ENCODE measurements around the gene DONSON.

The DONSON gene

GRCh38 chr21:33611006-33611744, 22.7 kb upstream of the DONSON start:
- H3K36me3 ChIP-seq (ENCODE audit: control insufficient read depth in 2 of 2, insufficient read depth in 1 of 2, low read length in 2 of 2) = peaks cover 43 to 68% of the 10 kb centered on the region in 2 experiments
- no peak overlapping the region for H3K27ac ChIP-seq (ENCODE audit: extremely low read depth, low read depth, low read length)
- ChIA-PET POLR2A (interaction anchor here (1.2 kb wide), 1 partner anchor 10 kb away, joined by 3 read pairs; no protein-coding TSS in a partner anchor), CTCF (interaction anchor here (0.6 to 1.2 kb wide), 4 partner anchors 10 to 1459 kb away, joined by 3 to 5 read pairs (median 4); no protein-coding TSS in a partner anchor)
- H3K4me3 ChIP-seq (ENCODE audit: low read depth, low read length) = no peak overlapping the region
- TF ChIP-seq ZNF621 (tag by site-specific recombination; IDR thresholded peaks at IDR 0.05) (no peak), KLF7 (tag by site-specific recombination; IDR thresholded peaks at IDR 0.05; ENCODE audit: borderline replicate concordance) (no peak), ZNF701 (tag by site-specific recombination; IDR thresholded peaks at IDR 0.05) (no peak), ZNF155 (tag by site-specific recombination; IDR thresholded peaks at IDR 0.05) (no peak), ZNF266 (tag by site-specific recombination; IDR thresholded peaks at IDR 0.05; ENCODE audit: low read depth) (no peak), ZNF132 (tag by site-specific recombination; IDR thresholded peaks at IDR 0.05; ENCODE audit: borderline replicate concordance) (no peak), ZNF37A (tag by site-specific recombination; IDR thresholded peaks at IDR 0.05) (no peak), ZNF311 (tag by site-specific recombination; IDR thresholded peaks at IDR 0.05; ENCODE audit: borderline replicate concordance) (no peak), ZSCAN30 (tag by site-specific recombination; IDR thresholded peaks at IDR 0.05) (no peak), ZNF184 (tag by site-specific recombination; IDR thresholded peaks at IDR 0.05) (no peak), ZBTB21 (tag by site-specific recombination; IDR thresholded peaks at IDR 0.05) (no peak)
- no peaks in the 10 kb centered on the region for H3K9me3 ChIP-seq (ENCODE audit: control insufficient read depth, insufficient read depth, low read depth, low read length)
- H3K4me1 ChIP-seq (ENCODE audit: control insufficient read depth, insufficient read depth, low read length) = no peaks in the 10 kb centered on the region

GRCh38 chr21:33608559-33608958, 20.1 kb upstream of the DONSON start:
- TF ChIP-seq ZNF140 (tag by site-specific recombination; IDR thresholded peaks at IDR 0.05) (no peak), ZNF133 (tag by site-specific recombination; IDR thresholded peaks at IDR 0.05) (no peak), ZNF549 (tag by site-specific recombination; IDR thresholded peaks at IDR 0.05) (no peak), HOXC10 (CRISPR knock-in tag; IDR thresholded peaks at IDR 0.05) (no peak), EGR2 (tag by site-specific recombination; IDR thresholded peaks at IDR 0.05; ENCODE audit: low read depth) (no peak), ZSCAN30 (tag by site-specific recombination; IDR thresholded peaks at IDR 0.05) (no peak), FEZF1 (tag by site-specific recombination; IDR thresholded peaks at IDR 0.05) (no peak), ZNF776 (tag by site-specific recombination; IDR thresholded peaks at IDR 0.05; ENCODE audit: borderline replicate concordance) (no peak), ZNF629 (tag by site-specific recombination; IDR thresholded peaks at IDR 0.05) (no peak), ZNF596 (tag by site-specific recombination; IDR thresholded peaks at IDR 0.05) (no peak), ZNF239 (tag by site-specific recombination; IDR thresholded peaks at IDR 0.05) (no peak), SALL2 (tag by site-specific recombination; IDR thresholded peaks at IDR 0.05; ENCODE audit: borderline replicate concordance) (no peak), ZNF416 (tag by site-specific recombination; IDR thresholded peaks at IDR 0.05) (no peak), ZBTB17 (tag by site-specific recombination; IDR thresholded peaks at IDR 0.05) (no peak), ZNF394 (tag by site-specific recombination; IDR thresholded peaks at IDR 0.05; ENCODE audit: borderline replicate concordance) (no peak), MEIS1 (CRISPR knock-in tag; IDR thresholded peaks at IDR 0.05; ENCODE audit: borderline replicate concordance) (no peak)
- TF ChIP-seq, protein P1, sequence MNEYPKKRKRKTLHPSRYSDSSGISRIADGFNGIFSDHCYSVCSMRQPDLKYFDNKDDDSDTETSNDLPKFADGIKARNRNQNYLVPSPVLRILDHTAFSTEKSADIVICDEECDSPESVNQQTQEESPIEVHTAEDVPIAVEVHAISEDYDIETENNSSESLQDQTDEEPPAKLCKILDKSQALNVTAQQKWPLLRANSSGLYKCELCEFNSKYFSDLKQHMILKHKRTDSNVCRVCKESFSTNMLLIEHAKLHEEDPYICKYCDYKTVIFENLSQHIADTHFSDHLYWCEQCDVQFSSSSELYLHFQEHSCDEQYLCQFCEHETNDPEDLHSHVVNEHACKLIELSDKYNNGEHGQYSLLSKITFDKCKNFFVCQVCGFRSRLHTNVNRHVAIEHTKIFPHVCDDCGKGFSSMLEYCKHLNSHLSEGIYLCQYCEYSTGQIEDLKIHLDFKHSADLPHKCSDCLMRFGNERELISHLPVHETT (tag by site-specific recombination; IDR thresholded peaks at IDR 0.05) = no peak
- H3K27ac ChIP-seq (ENCODE audit: extremely low read depth, low read depth, low read length) = no peak overlapping the region
- no peak overlapping the region for H3K4me3 ChIP-seq (ENCODE audit: low read depth, low read length)
- H3K4me1 ChIP-seq (ENCODE audit: control insufficient read depth, insufficient read depth, low read length) = no peaks in the 10 kb centered on the region
- ChIA-PET CTCF (interaction anchor here (0.6 to 1.0 kb wide), 2 partner anchors 20 to 476 kb away, joined by 3 to 4 read pairs; partner anchors contain the start of gene DONSON), POLR2A (interaction anchor here (1.5 kb wide), 1 partner anchor 20 kb away, joined by 5 read pairs; the partner anchor contains the start of gene DONSON)
- H3K36me3 ChIP-seq (ENCODE audit: control insufficient read depth in 2 of 2, insufficient read depth in 1 of 2, low read length in 2 of 2) = peaks cover 41 to 50% of the 10 kb centered on the region in 2 experiments
- no peaks in the 10 kb centered on the region for H3K9me3 ChIP-seq (ENCODE audit: control insufficient read depth, insufficient read depth, low read depth, low read length)

Data from HEK293 (cell line).